ENCODE data around the gene CCNO.

The CCNO gene

DNA sequence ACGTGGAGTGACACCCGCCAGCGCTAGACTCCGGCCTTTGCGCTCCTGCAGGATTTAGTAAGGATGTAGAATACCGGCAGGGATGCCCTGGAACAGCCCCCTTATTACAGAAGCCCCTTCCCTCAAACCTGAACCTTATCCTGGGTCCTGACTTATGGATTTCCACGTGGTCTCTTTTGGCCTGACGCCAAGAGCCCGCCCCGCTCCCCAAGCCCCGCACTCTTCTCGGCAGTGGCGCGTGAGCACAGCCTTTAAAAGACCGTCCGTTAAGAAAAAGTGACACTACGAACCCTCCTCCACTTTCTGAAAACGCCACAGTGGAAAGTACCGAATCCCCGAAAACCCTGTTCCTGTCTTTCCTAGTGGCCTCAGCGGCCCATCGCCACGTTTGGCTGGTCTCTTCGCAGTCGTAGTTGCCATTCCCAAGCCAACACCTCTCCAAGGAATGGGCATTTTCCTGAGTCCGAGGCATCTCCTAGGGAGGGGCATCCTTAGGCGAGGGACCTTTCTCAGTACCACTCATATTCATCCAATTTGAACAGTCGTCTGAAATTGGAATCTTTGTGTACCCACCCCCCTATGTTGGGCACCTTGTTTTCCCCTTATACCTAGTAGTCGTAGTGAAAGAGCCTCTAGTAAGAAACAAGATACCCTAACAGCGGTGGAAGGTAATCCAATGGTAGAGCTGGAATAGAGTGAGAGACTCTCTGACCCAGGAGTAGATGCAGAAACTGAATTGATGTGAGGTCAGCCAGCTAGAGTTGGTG, 5.6 kb downstream of the CCNO start:
- Mint-ChIP-seq H3K9me3 (no peaks in the 10 kb centered on the region), H3K27ac (peak overlapping the region; percentile 6), H3K36me3 (ENCODE audit: low read depth) (no peaks in the 10 kb centered on the region), H3K4me1 (ENCODE audit: low read depth) (peaks cover 49% of the 10 kb centered on the region), H3K4me3 (peak overlapping the region; percentile 58), H3K27me3 (peaks cover 92% of the 10 kb centered on the region)
- DNase-seq, result no peak

DNA sequence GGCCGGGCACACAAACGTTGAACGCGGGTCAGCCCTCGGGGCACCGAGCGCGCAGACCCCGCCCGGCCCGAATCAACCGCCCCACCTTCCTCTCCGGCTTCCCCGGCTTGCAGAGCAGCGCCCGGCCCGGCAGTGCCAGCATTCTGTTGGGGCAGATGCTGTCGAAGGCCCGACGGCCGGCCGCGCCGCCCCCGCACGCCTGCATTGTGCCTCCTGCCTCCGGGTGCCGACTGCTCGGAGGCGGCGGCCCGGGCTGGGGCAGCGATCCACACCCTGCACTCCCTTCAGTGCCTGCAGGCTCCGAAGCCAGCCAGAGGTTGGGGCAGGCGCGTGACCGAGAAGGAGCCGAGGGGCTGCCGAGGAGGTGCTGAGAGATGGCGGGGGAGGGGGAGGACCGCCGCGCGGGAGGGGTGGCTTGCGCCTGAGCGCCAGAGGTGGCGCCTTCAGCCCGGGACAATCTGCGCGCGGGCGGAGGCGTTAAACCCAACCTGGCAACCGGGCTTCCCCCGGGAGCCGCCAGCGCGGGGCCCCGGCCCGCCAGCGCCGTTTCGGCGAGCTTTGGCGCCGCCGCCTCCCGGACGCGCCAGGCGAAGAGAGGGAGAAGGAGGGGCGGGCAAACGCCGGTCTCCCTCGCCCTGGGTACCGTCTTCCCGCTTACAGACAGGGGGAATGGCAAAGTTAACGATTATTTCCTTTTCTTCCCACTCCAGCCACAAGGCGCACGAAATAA, 6.3 kb downstream of the CCNO start, which contains the start of gene MCIDAS:
Gene MCIDAS, minus strand, starts transcription at position 382 of the 730 bp plus-strand sequence. Its CDS starts 177 bp downstream, at position 205.
- Mint-ChIP-seq H3K4me3 (peak within 1 kb of the TSS; percentile 63), H3K27me3 (peaks cover 92% of the 10 kb centered on the region), H3K9me3 (no peaks in the 10 kb centered on the region), H3K36me3 (ENCODE audit: low read depth) (no peaks in the 10 kb centered on the region), H3K4me1 (ENCODE audit: low read depth) (peaks cover 47% of the 10 kb centered on the region), H3K27ac (peak within 1 kb of the TSS; percentile 6)
- DNase-seq, result peak; percentile 79

DNA sequence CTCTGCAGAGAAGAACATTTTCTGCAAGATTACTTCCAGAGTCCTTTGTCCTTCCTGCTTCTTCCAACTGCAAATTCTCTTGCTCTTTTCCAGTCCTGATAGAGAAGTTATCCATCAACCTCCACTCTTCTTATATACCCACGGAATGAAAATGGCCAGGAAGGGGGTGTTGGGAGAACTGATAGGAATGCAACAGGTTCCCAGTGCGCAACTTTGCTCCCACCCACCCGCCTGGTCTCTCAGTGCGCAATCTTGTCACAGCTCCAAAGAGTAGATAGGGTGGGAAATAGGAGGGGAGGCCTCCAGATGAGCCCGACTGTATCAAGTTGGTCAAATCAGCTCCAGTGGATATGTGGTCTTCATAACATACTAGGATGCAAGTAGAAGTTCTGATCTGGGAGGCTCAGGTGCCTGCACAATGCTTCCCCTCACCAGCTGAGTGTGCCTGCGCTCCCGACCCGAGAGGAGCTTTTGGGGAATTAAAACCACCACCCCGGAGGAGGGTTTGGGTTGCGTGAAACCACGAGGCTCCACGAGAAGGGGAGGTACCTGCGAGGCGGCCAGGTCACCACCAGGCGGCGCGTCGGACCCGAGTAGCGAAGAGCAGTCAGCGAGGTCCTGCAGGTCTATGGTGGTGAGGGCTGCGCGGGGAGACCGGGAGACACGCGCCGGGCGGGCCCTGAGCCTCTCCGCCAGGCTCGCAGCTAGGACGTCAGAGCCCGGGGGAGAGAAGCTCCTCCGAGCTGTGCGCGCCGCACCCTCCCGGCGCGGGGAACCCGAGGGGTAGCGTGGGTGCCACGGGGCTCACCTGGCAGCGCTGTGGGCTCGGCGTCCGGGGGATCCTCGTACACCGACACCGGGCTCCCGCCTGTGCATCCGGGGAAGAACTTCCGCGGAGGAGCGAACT, 7.1 kb downstream of the CCNO start:
- peaks cover 91% of the 10 kb centered on the region for H3K27me3 Mint-ChIP-seq
- no peaks in the 10 kb centered on the region for H3K9me3 Mint-ChIP-seq
- no peak overlapping the region for H3K27ac Mint-ChIP-seq
- H3K36me3 Mint-ChIP-seq (ENCODE audit: low read depth), result no peaks in the 10 kb centered on the region
- H3K4me1 Mint-ChIP-seq (ENCODE audit: low read depth), result peaks cover 42% of the 10 kb centered on the region
- peak; percentile 80 for DNase-seq
- peak overlapping the region; percentile 63 for H3K4me3 Mint-ChIP-seq

DNA sequence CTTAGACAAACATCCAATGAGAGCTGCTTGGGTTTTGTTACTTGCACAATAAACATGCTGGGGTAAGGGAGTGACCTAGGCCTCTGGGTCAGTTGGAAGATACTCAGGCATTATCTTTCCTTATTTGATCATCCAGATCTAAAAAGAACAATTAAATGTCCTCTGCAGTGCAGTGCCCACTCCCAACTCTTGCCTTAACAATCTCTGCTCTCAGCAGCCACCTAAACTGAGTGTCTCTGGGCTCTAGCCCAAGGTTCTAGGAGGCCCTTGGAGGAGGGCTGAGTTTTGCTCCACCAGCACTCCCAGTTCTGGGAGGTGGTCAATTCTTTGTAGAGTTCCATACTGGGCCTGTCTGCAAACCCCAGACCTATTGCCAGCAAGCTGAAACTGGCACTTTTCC, 8.1 kb downstream of the CCNO start:
- no peaks in the 10 kb centered on the region for H3K36me3 Mint-ChIP-seq (ENCODE audit: low read depth)

DNA sequence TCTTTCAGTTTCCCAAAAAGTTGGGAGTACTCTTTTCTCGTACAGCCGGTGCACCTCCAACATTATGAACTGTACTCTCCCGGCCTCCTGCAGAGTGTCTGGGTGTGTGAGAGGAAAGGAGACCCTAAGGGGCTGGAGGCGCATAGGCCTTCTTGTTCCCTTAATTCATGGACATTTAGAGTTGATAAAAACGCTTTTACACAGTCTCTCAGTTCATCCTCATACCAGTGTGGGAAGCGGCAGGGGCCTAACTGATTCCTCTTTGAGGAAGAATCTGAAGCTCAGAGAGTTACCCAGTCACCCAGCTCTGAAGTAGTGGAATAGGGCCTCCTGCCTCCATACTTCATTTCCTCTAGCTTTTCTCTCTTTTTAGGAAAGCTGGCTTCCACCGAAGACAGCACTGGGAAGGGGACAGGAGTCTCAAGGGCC, 9.6 kb downstream of the CCNO start:
- peaks cover 42% of the 10 kb centered on the region for H3K4me1 Mint-ChIP-seq (ENCODE audit: low read depth)
- no peaks in the 10 kb centered on the region for H3K9me3 Mint-ChIP-seq
- no peak for DNase-seq
- no peak overlapping the region for H3K4me3 Mint-ChIP-seq
- no peak overlapping the region for H3K27ac Mint-ChIP-seq
- peaks cover 89% of the 10 kb centered on the region for H3K27me3 Mint-ChIP-seq
- no peaks in the 10 kb centered on the region for H3K36me3 Mint-ChIP-seq (ENCODE audit: low read depth)

More for the DNA sequence above, 8.1 kb downstream of the CCNO start:
- H3K4me1 Mint-ChIP-seq (ENCODE audit: low read depth), result peaks cover 42% of the 10 kb centered on the region
- no peak overlapping the region for H3K27ac Mint-ChIP-seq
- H3K4me3 Mint-ChIP-seq, result no peak overlapping the region
- DNase-seq, result no peak
- no peaks in the 10 kb centered on the region for H3K9me3 Mint-ChIP-seq
- H3K27me3 Mint-ChIP-seq, result peaks cover 91% of the 10 kb centered on the region

DNA sequence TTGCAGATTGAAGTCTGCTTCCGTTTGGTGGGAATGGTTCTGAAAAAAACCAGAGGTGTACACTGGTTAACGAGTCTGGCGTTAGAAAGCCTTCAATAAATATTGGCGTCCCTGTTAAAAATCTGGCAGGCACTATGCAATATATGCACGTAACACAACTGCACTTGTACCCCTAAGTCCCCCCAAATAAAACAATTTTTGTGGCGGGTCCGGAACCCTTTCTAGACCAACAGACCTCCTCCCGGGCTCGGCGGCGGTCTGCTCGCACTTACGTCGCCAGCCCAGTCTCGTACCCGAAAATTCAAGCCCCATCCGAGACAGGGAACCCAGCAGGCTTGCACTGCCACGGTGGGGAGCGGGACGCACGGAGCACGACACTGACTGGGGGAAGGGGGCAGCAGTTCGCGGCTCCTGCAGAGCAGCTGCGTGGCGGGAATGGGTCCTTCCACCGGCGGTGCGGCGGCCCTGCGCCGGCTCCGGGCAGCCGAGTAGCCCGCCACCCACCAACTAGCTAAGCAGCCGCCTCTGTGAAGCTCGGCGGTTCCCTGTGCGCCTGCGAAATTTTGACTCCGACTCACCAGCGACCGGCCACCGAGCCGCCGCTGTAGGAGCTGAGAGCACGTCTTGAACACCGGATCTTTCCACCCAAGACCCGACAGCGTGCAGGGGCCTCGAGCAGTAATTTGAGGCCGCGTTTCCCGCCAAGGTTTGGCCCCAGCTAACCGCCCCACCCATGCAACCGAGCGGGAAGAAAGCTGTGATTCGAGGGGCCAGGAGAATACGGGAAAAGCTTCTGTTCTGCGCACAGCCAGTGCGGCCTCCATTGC, 10.2 kb downstream of the CCNO start:
- Mint-ChIP-seq H3K27ac (no peak overlapping the region), H3K4me3 (peak overlapping the region; percentile 49), H3K36me3 (ENCODE audit: low read depth) (no peaks in the 10 kb centered on the region), H3K9me3 (no peaks in the 10 kb centered on the region), H3K27me3 (peaks cover 89% of the 10 kb centered on the region), H3K4me1 (ENCODE audit: low read depth) (peaks cover 42% of the 10 kb centered on the region)
- no peak for DNase-seq

DNA sequence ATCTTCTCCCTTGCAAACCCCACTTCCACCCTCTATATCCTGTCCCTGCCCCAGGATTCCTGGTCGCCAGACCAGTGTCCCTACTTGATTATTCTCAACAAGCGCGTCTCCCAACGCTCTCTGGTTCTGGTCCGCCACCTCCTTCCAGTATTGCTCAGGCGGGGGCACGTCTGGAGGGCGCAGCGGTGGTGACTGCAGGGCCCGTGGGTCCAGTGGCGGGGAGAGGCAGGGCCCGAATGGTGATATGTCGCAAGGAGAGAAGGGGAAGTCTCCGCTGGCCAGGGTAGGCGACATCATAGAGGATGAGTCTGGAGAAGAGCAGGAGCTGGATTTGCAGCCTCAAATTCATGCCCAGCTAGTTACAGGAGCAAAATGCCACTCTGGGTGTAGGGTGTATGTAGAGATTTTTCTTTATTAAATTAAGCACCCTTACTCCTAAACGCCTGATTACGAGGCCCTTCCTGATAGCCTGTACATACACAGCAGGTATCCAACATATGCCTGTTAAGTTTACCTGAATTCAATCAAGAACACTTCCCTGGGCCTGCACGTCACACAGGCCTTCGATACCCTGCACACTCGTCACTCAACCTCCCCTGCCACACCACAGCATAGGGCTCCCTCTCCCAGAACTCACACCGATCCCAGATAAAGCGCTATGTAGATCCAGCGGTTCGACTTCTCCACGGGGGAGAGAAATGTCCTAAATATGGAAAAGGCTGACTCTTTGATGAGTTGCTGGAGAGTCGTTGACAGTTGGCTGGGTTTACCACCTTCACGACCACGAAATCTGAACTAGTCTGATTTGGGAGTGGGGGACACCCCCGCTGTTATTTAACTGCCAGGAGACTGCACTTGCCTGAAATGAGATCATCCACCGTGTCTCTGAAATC, 11.1 kb downstream of the CCNO start:
- Mint-ChIP-seq H3K4me1 (ENCODE audit: low read depth) (peaks cover 35% of the 10 kb centered on the region), H3K4me3 (peak overlapping the region; percentile 49), H3K27ac (no peak overlapping the region), H3K27me3 (peaks cover 85% of the 10 kb centered on the region), H3K9me3 (no peaks in the 10 kb centered on the region), H3K36me3 (ENCODE audit: low read depth) (no peaks in the 10 kb centered on the region)
- DNase-seq, result no peak

DNA sequence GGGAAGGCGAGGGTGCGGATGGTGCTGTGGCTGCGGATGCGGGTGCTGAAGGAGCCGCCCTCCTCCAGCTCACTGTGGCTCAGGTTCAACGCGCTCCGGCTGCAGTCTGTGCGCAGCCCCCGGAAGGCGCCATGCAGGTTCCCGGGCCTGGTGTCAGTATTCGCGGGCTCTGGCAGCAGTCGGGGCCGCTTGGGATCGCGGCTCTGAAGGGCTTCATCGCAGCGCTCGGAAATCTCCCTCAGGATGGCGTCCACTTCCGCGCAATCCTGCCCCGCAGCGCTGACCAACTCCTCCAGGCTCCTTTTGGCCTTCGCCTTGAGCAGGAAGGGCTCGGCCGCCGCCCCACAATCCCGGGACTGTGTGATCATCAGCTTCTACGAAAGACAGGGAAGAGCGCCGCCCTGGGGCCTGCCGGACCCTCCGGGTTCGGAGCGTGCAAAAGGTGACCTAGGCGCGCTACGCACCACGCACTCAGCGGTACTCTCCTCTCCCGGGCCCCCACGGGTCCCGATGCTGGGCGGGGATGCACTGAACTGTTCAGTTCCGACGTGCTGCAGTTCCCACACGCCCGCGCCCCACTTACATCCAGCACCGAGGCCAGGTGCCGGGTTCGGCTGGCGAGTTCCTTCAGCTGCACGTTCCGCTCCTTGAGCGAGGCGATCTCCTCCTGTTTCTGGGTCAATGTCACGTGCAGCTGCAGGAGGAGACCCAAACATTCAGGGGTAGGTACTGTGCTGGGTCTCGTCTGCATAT, 12.8 kb downstream of the CCNO start:
- DNase-seq, result no peak
- no peaks in the 10 kb centered on the region for H3K9me3 Mint-ChIP-seq
- H3K4me3 Mint-ChIP-seq, result peak overlapping the region; percentile 72
- peaks cover 30% of the 10 kb centered on the region for H3K4me1 Mint-ChIP-seq (ENCODE audit: low read depth)
- H3K27ac Mint-ChIP-seq, result no peak overlapping the region
- H3K27me3 Mint-ChIP-seq, result peaks cover 82% of the 10 kb centered on the region
- H3K36me3 Mint-ChIP-seq (ENCODE audit: low read depth), result no peaks in the 10 kb centered on the region

DNA sequence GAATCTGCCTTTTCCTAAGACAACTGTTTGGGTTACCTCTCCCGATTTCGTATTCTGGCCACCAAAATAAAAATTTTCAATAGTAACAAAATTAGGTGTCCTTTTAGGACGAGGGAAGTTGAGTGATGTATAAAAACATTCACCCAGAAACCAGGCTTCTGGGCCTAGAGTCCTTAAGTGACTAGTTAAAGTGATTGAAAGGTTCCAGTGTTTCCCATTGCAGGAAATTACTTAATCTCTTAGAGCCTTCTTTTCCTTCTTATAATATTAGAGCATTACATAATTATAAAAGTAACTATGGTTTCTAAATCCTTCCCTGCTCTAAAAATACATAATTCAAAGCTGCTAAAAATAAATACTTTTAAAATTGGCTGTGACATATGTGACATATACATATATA, 13.6 kb downstream of the CCNO start:
- peaks cover 77% of the 10 kb centered on the region for H3K27me3 Mint-ChIP-seq
- DNase-seq, result no peak
- no peak overlapping the region for H3K4me3 Mint-ChIP-seq
- no peaks in the 10 kb centered on the region for H3K9me3 Mint-ChIP-seq
- peaks cover 30% of the 10 kb centered on the region for H3K4me1 Mint-ChIP-seq (ENCODE audit: low read depth)
- no peak overlapping the region for H3K27ac Mint-ChIP-seq
- H3K36me3 Mint-ChIP-seq (ENCODE audit: low read depth), result no peaks in the 10 kb centered on the region

DNA sequence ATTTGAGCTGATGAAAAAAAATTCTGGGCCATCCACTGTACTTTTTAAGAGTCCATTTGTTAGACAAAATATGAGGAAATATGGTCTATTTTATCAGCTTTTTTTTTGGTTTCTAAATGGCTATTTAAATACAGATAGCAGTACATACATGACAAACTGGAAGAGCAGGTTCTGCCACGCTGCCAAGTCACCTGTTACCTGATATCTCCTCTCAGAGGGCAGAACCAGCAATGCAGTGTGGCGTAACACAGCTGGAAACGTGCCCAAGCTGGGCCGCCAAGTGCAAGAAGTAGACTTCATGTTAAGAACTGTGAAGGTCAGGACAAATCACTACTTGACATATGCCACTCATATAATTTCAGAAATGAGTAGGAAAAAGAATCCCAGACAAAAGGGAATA, 14.4 kb downstream of the CCNO start:
- H3K36me3 Mint-ChIP-seq (ENCODE audit: low read depth), result no peaks in the 10 kb centered on the region
- no peak overlapping the region for H3K4me3 Mint-ChIP-seq
- peaks cover 30% of the 10 kb centered on the region for H3K4me1 Mint-ChIP-seq (ENCODE audit: low read depth)
- no peak overlapping the region for H3K27ac Mint-ChIP-seq
- peaks cover 69% of the 10 kb centered on the region for H3K27me3 Mint-ChIP-seq
- no peak for DNase-seq
- H3K9me3 Mint-ChIP-seq, result no peaks in the 10 kb centered on the region

DNA sequence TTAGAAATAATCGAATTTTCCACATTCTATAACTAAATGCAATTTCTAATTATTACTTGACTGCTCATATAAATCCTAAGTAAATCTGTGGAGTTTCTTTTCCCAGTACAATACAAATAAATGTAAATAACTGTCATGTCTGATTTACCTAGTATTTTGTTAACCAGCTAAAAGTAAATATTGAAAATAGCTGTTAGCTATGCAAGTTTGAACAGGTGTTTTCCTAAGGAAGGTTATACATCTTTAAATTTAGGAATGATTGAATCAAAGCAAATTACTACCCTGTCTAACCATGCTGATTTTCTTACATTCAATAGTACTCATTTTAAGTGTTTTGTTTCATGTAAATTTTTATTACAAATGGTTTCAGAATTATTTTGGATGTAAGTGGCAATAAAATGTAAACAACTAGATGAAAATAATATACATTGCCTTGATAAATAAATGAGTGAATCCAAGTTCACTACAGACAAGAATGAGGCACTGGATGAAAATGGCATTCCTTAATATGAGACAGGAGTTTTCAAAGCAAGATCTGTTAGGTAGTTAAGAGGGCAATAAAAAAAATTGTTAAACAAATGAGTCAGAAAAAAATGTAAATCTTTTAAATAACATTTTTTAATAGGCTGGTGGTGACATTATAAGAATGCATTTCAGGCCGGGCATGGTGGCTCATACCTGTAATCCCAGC, 22.1 kb downstream of the CCNO start:
- DNase-seq, result no peak
- no peaks in the 10 kb centered on the region for H3K36me3 Mint-ChIP-seq (ENCODE audit: low read depth)
- H3K27me3 Mint-ChIP-seq, result peaks cover 16% of the 10 kb centered on the region
- no peak overlapping the region for H3K27ac Mint-ChIP-seq
- H3K4me3 Mint-ChIP-seq, result no peak overlapping the region
- peaks cover 1% of the 10 kb centered on the region for H3K4me1 Mint-ChIP-seq (ENCODE audit: low read depth)
- no peaks in the 10 kb centered on the region for H3K9me3 Mint-ChIP-seq

DNA sequence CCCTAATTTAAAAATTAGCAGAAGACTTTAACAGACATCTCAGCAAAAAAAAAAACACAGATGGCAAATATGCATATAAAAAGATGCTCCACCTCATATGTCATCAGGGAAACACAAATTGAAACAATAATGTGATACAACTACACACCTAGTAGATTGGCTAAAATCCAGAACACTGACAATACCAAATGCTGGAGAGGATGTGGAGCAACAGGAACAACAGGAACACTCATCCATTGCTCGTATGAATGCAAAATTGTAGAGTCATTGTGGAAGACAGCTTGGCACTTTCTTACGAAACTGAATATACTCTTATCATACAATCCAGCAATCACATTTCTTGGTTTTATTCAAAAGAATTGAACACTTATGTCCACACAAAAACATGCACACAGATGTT, 28.4 kb downstream of the CCNO start:
- Mint-ChIP-seq H3K27ac (no peak overlapping the region), H3K9me3 (no peaks in the 10 kb centered on the region), H3K36me3 (ENCODE audit: low read depth) (no peaks in the 10 kb centered on the region), H3K4me1 (ENCODE audit: low read depth) (peaks cover 1% of the 10 kb centered on the region), H3K27me3 (peaks cover 45% of the 10 kb centered on the region), H3K4me3 (no peak overlapping the region)
- DNase-seq, result no peak

All from activated T-cell treated with anti-CD3 and anti-CD28 coated beads, Interleukin-2, amount 50 U/mL, for 24 hours (primary cell).